ENCODE results near the gene TMEM181.
"Not testable (repeated sequence)": the region's sequence is repeated elsewhere in the genome, so short reads cannot be mapped to it uniquely, and the experiment has no call there.

The TMEM181 gene, protein sequence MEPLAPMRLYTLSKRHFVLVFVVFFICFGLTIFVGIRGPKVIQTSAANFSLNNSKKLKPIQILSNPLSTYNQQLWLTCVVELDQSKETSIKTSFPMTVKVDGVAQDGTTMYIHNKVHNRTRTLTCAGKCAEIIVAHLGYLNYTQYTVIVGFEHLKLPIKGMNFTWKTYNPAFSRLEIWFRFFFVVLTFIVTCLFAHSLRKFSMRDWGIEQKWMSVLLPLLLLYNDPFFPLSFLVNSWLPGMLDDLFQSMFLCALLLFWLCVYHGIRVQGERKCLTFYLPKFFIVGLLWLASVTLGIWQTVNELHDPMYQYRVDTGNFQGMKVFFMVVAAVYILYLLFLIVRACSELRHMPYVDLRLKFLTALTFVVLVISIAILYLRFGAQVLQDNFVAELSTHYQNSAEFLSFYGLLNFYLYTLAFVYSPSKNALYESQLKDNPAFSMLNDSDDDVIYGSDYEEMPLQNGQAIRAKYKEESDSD

GRCh38 chr6:158559895-158560835 lies at the start of gene TMEM181:
TSS of gene TMEM181 (plus strand) at chr6:158560091. CDS start at chr6:158560225, 134 bp downstream.
- DNase-seq (ENCODE audit: low read depth) = peak; percentile 75

- DNase-seq (ENCODE audit: low read depth) = no peak
Measured at GRCh38 chr6:158512809-158513208, 47.1 kb upstream of the TMEM181 start.

GRCh38 chr6:158514176-158514575 lies 45.7 kb upstream of the TMEM181 start:
- DNase-seq (ENCODE audit: low read depth) = no peak

- DNase-seq (ENCODE audit: low read depth) = no peak
Measured at GRCh38 chr6:158514991-158515390, 44.9 kb upstream of the TMEM181 start.

DNA sequence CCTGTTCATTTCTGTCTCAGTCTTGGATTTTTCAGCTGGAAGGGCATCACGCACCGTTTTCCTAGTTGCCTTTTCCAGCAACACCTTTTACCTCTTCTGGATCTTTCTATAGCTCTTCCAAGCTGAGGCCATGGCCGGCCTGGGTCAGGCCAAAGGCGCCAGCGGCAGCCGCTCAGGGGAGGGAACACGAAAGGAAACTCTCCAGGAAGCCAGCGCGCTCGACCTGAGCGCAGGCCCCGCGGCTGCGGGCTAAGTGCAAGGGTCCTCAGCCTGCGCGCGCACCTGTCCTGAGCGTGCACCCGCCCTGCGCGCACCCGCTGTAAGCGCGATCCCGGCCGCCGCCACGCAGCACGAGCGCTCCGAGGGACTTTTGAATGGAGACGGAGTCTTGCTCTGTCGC lies 43.8 kb upstream of the TMEM181 start:
- DNase-seq (ENCODE audit: low read depth) = no peak

GRCh38 chr6:158517038-158517437 lies 42.9 kb upstream of the TMEM181 start:
- DNase-seq (ENCODE audit: low read depth) = no peak

DNA sequence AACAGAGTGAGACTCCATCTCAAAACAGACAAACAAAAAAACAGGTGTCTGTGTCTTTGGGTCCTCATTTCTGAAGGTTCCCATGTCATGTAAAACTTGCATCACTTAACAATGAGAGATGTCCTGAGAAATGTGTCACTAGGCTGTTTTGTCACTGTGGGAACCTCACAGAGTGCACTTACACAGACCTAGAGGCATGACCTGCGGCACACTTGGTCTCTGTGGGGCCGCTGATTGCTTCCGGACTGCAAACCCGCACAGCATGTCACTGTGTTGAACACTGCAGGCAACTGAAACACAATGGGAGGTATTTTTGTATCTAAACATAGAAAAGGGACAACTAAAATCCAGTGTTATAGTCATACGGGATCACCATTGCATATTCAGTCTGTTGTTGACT lies 42.3 kb upstream of the TMEM181 start:
- DNase-seq (ENCODE audit: low read depth) = no peak

- peak; percentile 32 for DNase-seq (ENCODE audit: low read depth)
Measured at GRCh38 chr6:158518191-158519127, 41.4 kb upstream of the TMEM181 start.

DNA sequence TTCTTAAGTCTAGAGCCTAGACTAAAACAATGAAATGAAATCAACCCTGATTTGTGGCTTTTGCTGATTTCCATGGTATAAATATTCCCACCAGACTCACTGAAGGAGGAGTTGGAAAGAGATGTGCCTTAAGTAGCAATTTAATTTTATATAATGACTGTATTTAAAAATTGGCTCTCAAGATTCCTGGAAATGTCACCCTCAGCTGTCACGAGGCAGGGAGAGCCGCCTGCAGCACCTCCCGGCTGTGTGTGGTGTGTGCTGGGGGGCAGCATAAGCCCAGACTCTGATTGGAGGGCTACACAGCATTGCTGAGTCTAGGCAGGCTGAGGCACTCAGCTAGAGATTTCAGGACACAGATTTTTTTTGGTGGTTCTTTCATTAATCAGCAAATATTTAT lies 40.6 kb upstream of the TMEM181 start:
- no peak for DNase-seq (ENCODE audit: low read depth)

DNA sequence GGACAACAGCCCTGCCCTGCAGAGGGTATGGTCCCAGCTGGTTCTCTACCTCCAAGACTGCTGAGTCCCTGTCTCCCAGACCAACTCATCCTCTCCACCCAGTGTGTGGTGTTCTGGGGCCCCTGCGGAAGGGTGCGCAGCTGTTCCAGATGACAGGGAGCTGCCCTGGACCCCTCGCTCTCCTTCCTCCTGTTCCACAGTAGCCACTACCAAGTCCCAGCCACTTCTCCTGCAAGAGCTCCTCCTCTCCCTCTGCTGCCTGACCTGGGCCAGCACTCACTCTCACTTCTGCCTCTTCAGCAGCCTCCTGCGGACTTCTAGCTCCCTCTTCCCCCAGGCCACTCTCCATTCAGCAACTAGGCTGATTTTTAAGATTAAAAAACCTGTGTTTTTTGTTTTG lies 40.1 kb upstream of the TMEM181 start:
- DNase-seq (ENCODE audit: low read depth) = no peak

- DNase-seq (ENCODE audit: low read depth) = not testable (repeated sequence)
Measured at GRCh38 chr6:158520975-158521374, 38.9 kb upstream of the TMEM181 start.

- DNase-seq (ENCODE audit: low read depth) = no peak
Measured at GRCh38 chr6:158521759-158522158, 38.1 kb upstream of the TMEM181 start.

- no peak for DNase-seq (ENCODE audit: low read depth)
Measured at GRCh38 chr6:158522616-158523015, 37.3 kb upstream of the TMEM181 start.

DNA sequence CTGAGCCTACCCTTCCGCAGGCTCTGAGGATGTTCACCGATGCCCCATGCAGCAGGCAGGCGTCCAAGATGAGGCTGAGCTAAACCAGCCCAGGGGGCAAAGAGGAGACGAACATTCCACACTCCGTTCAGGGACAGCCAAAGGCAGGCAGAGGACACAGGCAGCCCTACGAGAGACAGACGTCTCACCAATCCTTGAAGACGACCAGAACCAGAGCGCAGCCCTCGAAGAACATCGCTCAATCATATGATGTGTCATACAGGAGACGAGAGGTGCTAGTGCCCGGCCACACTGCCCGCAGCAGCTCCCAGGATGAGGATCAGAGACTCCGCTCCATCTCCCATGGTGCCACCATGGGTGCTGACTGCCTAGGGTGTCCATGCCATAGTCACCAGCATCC lies 35.6 kb upstream of the TMEM181 start:
- no peak for DNase-seq (ENCODE audit: low read depth)

- DNase-seq (ENCODE audit: low read depth) = not testable (repeated sequence)
Measured at GRCh38 chr6:158527858-158528257, 32.0 kb upstream of the TMEM181 start.

DNA sequence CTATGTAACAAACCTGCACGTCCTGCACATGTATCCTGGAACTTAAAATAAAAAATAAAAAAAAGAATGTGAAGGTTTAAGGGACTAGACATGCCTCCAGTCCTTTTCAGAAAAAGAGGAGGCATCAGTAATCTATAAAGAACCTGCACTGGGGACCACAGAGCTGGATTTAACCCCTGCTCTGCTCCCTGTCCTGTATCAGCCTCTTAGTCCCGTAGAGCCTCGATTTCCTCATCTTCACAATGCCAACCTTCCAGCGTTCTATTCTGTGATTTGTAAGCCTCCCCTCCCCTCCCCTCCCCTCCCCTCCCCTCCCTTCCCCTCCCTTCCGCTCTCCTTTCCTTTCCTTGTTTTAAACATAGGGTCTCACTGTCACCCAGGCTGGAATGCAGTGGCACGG lies 31.1 kb upstream of the TMEM181 start:
- DNase-seq (ENCODE audit: low read depth) = no peak

DNA sequence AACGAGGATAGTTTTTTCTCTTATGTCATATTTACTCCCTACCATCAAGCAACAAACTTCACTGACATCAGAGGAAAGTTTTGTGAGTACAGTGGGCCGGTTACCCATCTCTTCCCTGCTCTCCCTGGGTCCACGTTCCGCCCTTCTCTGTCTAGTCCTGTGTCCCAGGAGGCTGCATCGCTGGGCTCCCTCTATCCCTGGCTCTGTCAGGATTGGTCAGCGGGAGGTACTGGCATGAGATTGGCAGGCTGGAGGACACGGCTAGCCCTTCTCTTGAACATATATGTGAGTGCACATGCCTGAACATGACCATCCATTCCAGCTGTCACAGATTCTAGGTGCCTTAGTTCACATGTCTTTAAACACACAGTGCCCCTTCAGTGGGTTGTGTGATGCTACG lies 30.3 kb upstream of the TMEM181 start:
- DNase-seq (ENCODE audit: low read depth) = no peak

DNA sequence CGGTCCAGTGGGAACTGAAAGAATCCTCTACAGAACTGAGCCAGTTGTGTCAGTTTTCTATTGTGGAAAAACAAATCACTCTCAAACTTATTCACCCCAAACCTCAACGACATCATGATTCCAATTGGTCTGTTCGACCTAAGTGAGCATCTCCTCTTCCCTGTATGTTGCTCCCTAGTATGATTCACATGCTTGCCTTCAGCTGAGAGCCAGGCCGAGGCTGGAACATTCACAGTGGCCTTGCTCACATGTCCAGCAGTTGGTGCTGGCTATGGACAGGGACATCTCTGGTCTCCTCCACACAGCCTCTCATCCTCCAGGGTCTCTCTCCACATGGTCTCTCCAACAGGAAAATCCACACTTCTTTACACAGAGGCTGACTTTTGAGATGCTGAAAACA lies 28.3 kb upstream of the TMEM181 start:
- no peak for DNase-seq (ENCODE audit: low read depth)

- no peak for DNase-seq (ENCODE audit: low read depth)
Measured at GRCh38 chr6:158531970-158532369, 27.9 kb upstream of the TMEM181 start.

DNA sequence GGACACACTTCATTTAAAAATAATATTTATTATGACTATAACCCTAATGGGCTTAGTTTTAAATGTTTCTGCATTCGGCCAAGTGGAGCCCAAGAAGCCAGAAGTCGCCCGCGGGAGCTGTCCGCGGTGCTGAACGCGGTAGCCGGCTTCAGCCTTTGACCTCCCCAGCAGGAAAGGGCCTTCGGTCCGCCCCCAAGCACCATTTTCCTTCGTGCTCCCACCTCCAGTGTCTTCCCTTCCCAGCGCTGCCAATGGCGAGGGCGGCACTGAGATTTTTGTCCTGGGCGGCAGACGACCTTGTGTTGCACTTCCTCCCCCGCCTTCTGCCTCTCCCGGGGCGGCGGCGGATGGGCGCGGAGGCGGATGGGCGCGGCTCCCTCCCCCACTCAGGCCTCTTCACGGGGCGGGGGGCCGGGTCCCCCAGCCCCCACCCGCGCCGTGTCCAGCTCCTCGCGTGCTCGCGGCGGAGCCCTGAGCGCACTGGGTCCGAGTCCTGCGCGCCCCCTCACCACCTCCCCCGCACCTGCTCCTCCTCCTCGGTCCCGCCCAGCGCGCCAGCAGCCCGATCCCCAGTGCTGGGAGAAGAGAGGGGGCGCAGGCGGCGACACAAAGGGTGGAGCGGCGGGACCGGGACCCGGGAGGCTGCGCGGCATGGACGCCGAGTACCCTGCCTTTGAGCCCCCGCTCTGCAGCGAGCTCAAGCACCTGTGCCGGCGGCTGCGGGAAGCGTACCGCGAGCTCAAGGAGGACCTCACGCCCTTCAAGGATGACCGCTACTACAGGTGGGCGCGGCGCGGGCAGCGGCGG lies 23.6 kb upstream of the TMEM181 start:
- DNase-seq (ENCODE audit: low read depth) = no peak
